ENCODE measurements around the gene OR10G8.

The OR10G8 gene

DNA sequence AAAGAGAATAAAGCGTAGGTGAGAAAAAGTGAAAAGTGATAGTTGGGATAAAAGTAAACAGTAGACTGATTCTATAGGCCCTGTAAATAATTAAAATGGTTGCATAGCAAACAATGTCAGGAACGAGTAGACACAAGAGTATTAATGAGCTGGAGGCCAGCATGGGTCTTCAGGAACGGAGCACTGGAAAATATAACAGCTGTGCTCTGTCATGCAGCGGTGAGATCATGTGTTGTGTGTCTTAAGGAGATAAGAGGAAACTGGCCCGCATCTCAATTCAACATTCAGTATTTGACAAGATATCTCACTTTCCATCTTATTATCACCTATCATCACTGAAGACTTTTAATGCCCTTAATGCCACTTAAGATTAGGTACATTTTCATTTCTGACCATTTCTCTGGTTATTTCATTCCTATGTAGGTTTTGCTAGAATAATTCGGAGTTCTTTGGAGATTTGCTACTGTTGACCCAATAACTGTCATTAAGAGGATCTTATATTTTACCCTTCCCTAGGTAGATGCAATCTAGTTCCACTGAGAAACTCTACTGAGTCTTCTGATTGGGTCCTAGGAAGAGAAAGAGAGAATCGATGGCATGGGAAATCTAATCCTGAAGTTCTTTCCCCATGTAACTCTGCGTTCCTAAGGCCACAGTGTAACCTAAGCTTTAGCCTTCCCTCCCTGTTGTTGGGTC lies 53.2 kb downstream of the OR10G8 start:
- DNase-seq: no peak

All from left hindlimb (tissue), 1 donor.